ENCODE data around the gene ZNF202.

GRCh38 chr11:123692961-123693360 lies 48.5 kb downstream of the ZNF202 start:
- TF ChIP-seq ZZZ3 (CRISPR knock-in tag; IDR thresholded peaks at IDR 0.05; ENCODE audit: borderline replicate concordance) (no peak), ZBTB21 (CRISPR knock-in tag; IDR thresholded peaks at IDR 0.05) (no peak), RCOR2 (CRISPR knock-in tag; IDR thresholded peaks at IDR 0.05) (no peak), CTCF (CRISPR knock-in tag; IDR thresholded peaks at IDR 0.05) (no peak), SKIL (CRISPR knock-in tag; IDR thresholded peaks at IDR 0.05; ENCODE audit: borderline replicate concordance) (no peak), TAF1 (CRISPR knock-in tag; IDR thresholded peaks at IDR 0.05) (no peak), RFXANK (CRISPR knock-in tag; IDR thresholded peaks at IDR 0.05) (no peak), ZFP36L1 (CRISPR knock-in tag; IDR thresholded peaks at IDR 0.05) (no peak), TBP (CRISPR knock-in tag; IDR thresholded peaks at IDR 0.05) (no peak), YEATS4 (CRISPR knock-in tag; IDR thresholded peaks at IDR 0.05; ENCODE audit: borderline replicate concordance) (no peak), ZSCAN25 (CRISPR knock-in tag; IDR thresholded peaks at IDR 0.05) (no peak), ATF6 (CRISPR knock-in tag; conservative IDR thresholded peaks at IDR 0.05) (no peak), EZH2 (conservative IDR thresholded peaks at IDR 0.05; ENCODE audit: low read depth, low read length) (no peak)
